GM23338 (cell line): ENCODE measurements around the gene SERPINA6. TPM values are rescaled to one million over a fixed set of nuclear protein-coding genes. Genes with fewer than 3 reads are reported as not detected.

Source experiments
- ATAC-seq: fragments of 200-7000 bp; cut with Tn5 transposase; 3 replicates; pipeline ENCODE4 v1.9.1; 2020
- DNase-seq: peaks from one replicate; pipeline ENCODE4 v3.0.0-alpha.2; 2015; ENCODE audit warnings: low spot score
- H2AFZ ChIP-seq: fragments of 200-600 bp; sonication (generic); 2 replicates; pipeline ENCODE4 v1.8.0; 2016; ENCODE audit warnings: antibody characterized with exemption, mild to moderate bottlenecking, moderate library complexity
- H3F3A ChIP-seq: fragments of 200-600 bp; sonication (generic); replicated peaks from 2 replicates; pipeline ENCODE4 v1.8.0; 2017; ENCODE audit warnings: antibody characterized with exemption, mixed run types, low read depth
- H3K27ac ChIP-seq: fragments of 200-600 bp; sonication (generic); 2 replicates; pipeline ENCODE4 v1.6.1; 2016; ENCODE audit warnings: low read depth
- H3K27me3 ChIP-seq: fragments of 200-600 bp; sonication (generic); 2 replicates; pipeline ENCODE4 v1.8.0; 2016; ENCODE audit warnings: mild to moderate bottlenecking, mixed run types, moderate library complexity; ENCODE audit not compliant: insufficient read depth
- H3K36me3 ChIP-seq: fragments of 200-600 bp; sonication (generic); 2 replicates; pipeline ENCODE4 v1.8.0; 2016; ENCODE audit warnings: mild to moderate bottlenecking; ENCODE audit not compliant: insufficient read depth
- H3K4me1 ChIP-seq: fragments of 200-600 bp; sonication (generic); 2 replicates; pipeline ENCODE4 v1.8.0; 2016; ENCODE audit warnings: mild to moderate bottlenecking, moderate library complexity; ENCODE audit not compliant: insufficient read depth
- H3K4me2 ChIP-seq: fragments of 200-600 bp; sonication (generic); 2 replicates; pipeline ENCODE4 v1.7.1; 2017; ENCODE audit warnings: mixed run types
- H3K4me3 ChIP-seq: fragments of 200-600 bp; sonication (generic); 2 replicates; pipeline ENCODE4 v1.6.1; 2016; ENCODE audit warnings: mixed run types
- H3K79me2 ChIP-seq: fragments of 200-600 bp; sonication (generic); replicated peaks from 2 replicates; pipeline ENCODE4 v1.8.0; 2017; ENCODE audit warnings: mild to moderate bottlenecking; ENCODE audit not compliant: insufficient read depth
- H3K9me2 ChIP-seq: fragments of 200-600 bp; sonication (generic); 2 replicates; pipeline ENCODE4 v1.8.0; 2017; ENCODE audit not compliant: insufficient read depth
- H4K20me1 ChIP-seq: fragments of 200-600 bp; sonication (generic); replicated peaks from 2 replicates; pipeline ENCODE4 v1.8.0; 2017; ENCODE audit warnings: mild to moderate bottlenecking; ENCODE audit not compliant: insufficient read depth
- H3K27ac Mint-ChIP-seq: 2 replicates; pipeline ENCODE4 v1.8.0; 2020; ENCODE audit warnings: inconsistent platforms, mild to moderate bottlenecking, moderate library complexity, mixed read lengths
- H3K27me3 Mint-ChIP-seq: 3 replicates; pipeline ENCODE4 v1.8.0; 2022; ENCODE audit warnings: low read depth, mild to moderate bottlenecking, moderate library complexity, mixed read lengths, inconsistent platforms; ENCODE audit not compliant: insufficient read depth, poor library complexity
- H3K36me3 Mint-ChIP-seq: 3 replicates; pipeline ENCODE4 v1.8.0; 2021; ENCODE audit warnings: low read depth, mild to moderate bottlenecking, inconsistent platforms, moderate library complexity, mixed read lengths
- H3K4me1 Mint-ChIP-seq: 3 replicates; pipeline ENCODE4 v1.8.0; 2020; ENCODE audit warnings: mild to moderate bottlenecking, inconsistent platforms, mixed read lengths
- H3K4me3 Mint-ChIP-seq: 3 replicates; pipeline ENCODE4 v1.8.0; 2021; ENCODE audit warnings: moderate library complexity, mild to moderate bottlenecking, inconsistent platforms, mixed read lengths
- H3K9me3 Mint-ChIP-seq: 3 replicates; pipeline ENCODE4 v1.8.0; 2020; ENCODE audit warnings: moderate library complexity, mild to moderate bottlenecking, inconsistent platforms, mixed read lengths
- CREB1 ChIP-seq: fragments of 250-450 bp; sonication (Bioruptor Pico); IDR thresholded peaks from 2 replicates; pipeline ENCODE4 v1.5.0; 2020; ENCODE audit warnings: low read depth, mild to moderate bottlenecking, moderate library complexity
- CTCF ChIP-seq, 2 experiments: fragments of 200-600 bp in 1 of 2; sonication (generic) in 1 of 2; conservative IDR thresholded peaks; 2 replicates each; pipeline versions ENCODE4 v1.5.1 to v1.6.1; 2016 to 2017; ENCODE audit warnings: antibody characterized with exemption in 2 of 2, low read depth in 2 of 2, mild to moderate bottlenecking in 2 of 2, moderate library complexity in 1 of 2
- JUNB ChIP-seq: IDR thresholded peaks from one replicate; pipeline ENCODE4 v1.6.1; 2016; ENCODE audit warnings: antibody characterized with exemption; ENCODE audit not compliant: unreplicated experiment
- NANOG ChIP-seq: IDR thresholded peaks from 2 replicates; pipeline ENCODE4 v1.6.1; 2016; ENCODE audit warnings: antibody characterized with exemption, borderline replicate concordance
- POLR2AphosphoS5 ChIP-seq: IDR thresholded peaks from 2 replicates; pipeline ENCODE4 v1.6.1; 2016; ENCODE audit warnings: antibody characterized with exemption, low read depth
- STAT1 ChIP-seq: IDR thresholded peaks from one replicate; pipeline ENCODE4 v1.6.1; 2016; ENCODE audit warnings: antibody characterized with exemption; ENCODE audit not compliant: unreplicated experiment
- ZNF114 ChIP-seq: fragments of 250-450 bp; sonication (Bioruptor Pico); IDR thresholded peaks from 2 replicates; pipeline ENCODE4 v1.5.0; 2020; ENCODE audit warnings: mild to moderate bottlenecking, moderate library complexity
- ZNF462 ChIP-seq: fragments of 250-450 bp; sonication (Bioruptor Pico); IDR thresholded peaks from 2 replicates; pipeline ENCODE4 v1.5.0; 2020; ENCODE audit warnings: mild to moderate bottlenecking, moderate library complexity
- polyA plus RNA-seq: library from polyadenylated mRNA; unstranded; fragments of >200 nt; fragmentation: Nextera tagmentation; extraction: Ambion mirVana; gene quantifications from 2 replicates; pipeline ENCODE4 v1.2.1, GENCODE V29; 2016
- total RNA-seq: library from RNA; depleted of rRNA; stranded (reverse); fragments of >200 nt; shearing (Covaris generic); gene quantifications from 2 replicates; pipeline ENCODE4 v1.2.3, GENCODE V29; 2014
- TF ChIP-seq, protein P1 (sequence below): IDR thresholded peaks from one replicate; pipeline ENCODE4 v1.6.1; 2018; ENCODE audit warnings: antibody characterized with exemption; ENCODE audit not compliant: unreplicated experiment
- TF ChIP-seq, protein P2 (sequence below): IDR thresholded peaks from 2 replicates; pipeline ENCODE4 v1.6.1; 2016; ENCODE audit warnings: antibody characterized with exemption

Gene SERPINA6
- total and polyA plus RNA-seq, 2 experiments from 2014 or later, result not detected

DNA sequence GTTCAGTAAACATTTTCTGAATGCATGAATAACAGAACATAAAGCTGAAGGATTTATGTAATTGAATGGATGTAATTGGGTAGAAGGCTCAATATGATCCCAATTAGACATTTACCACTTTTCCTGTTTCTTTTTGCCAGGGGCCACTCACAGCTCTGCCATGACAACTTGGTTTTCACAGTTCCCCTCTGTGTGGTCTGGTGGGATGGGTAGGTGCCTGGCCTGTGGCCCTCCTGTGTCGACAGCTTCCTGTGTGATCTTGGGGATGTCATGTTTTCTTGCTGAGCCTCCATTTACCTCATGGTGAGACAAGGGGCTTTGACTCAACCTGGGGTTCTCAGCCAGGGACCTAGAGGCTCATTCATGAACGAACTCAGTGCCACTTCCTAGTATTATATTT, 17.5 kb downstream of the SERPINA6 start:
- Histone ChIP-seq H2AFZ (no peak overlapping the region), H3K27ac (no peak overlapping the region), H4K20me1 (no peaks in the 10 kb centered on the region), H3F3A (no peaks in the 10 kb centered on the region), H3K79me2 (no peaks in the 10 kb centered on the region), H3K4me3 (no peak overlapping the region), H3K4me1 (no peaks in the 10 kb centered on the region), H3K36me3 (no peaks in the 10 kb centered on the region), H3K4me2 (no peak overlapping the region), H3K9me2 (no peaks in the 10 kb centered on the region), H3K27me3 (no peaks in the 10 kb centered on the region)
- no peak for DNase-seq
- ATAC-seq, result no peak
- Mint-ChIP-seq H3K27me3 (peaks cover 1% of the 10 kb centered on the region), H3K4me3 (no peak overlapping the region), H3K9me3 (peaks cover 21% of the 10 kb centered on the region), H3K36me3 (peaks cover 10% of the 10 kb centered on the region), H3K4me1 (no peaks in the 10 kb centered on the region), H3K27ac (no peak overlapping the region)
- no peak for TF ChIP-seq CREB1 (CRISPR knock-in tag)

DNA sequence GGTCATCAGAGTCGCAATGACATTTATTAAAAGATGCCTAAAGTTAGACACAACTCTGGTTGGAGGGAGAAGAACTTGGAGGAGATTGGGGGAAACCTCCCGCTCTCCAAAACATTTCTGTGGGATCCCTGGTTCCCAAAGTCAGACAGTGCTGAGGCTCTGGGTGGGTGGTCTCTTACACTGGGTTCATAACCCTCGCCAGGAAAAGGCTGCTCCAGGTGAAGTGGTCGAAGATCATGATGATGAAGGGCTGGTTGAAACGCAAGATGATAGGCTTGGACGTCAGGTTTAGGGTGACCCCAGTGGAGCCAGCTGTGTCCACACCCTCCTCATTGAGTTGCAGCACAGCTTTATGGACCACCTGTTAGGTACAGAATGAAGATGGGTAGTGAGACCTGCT, 18.9 kb downstream of the SERPINA6 start:
- Mint-ChIP-seq H3K36me3 (peaks cover 10% of the 10 kb centered on the region), H3K4me1 (no peaks in the 10 kb centered on the region), H3K9me3 (peaks cover 20% of the 10 kb centered on the region), H3K4me3 (no peak overlapping the region), H3K27me3 (peaks cover 1% of the 10 kb centered on the region), H3K27ac (no peak overlapping the region)
- Histone ChIP-seq H4K20me1 (no peaks in the 10 kb centered on the region), H3K27ac (no peak overlapping the region), H3K36me3 (no peaks in the 10 kb centered on the region), H3K4me3 (no peak overlapping the region), H3F3A (no peaks in the 10 kb centered on the region), H3K27me3 (no peaks in the 10 kb centered on the region), H3K9me2 (no peaks in the 10 kb centered on the region), H3K4me2 (no peak overlapping the region), H3K4me1 (no peaks in the 10 kb centered on the region), H2AFZ (no peak overlapping the region), H3K79me2 (no peaks in the 10 kb centered on the region)
- no peak for ATAC-seq
- DNase-seq, result no peak
- TF ChIP-seq POLR2AphosphoS5 (no peak), NANOG (no peak), ZNF114 (no peak), CREB1 (CRISPR knock-in tag) (no peak), STAT1 (no peak), JUNB (no peak), CTCF (conservative IDR thresholded peaks at IDR 0.05; ENCODE audit: low read depth in 2 of 2) (no peak), ZNF462 (no peak)
- TF ChIP-seq, protein P1, sequence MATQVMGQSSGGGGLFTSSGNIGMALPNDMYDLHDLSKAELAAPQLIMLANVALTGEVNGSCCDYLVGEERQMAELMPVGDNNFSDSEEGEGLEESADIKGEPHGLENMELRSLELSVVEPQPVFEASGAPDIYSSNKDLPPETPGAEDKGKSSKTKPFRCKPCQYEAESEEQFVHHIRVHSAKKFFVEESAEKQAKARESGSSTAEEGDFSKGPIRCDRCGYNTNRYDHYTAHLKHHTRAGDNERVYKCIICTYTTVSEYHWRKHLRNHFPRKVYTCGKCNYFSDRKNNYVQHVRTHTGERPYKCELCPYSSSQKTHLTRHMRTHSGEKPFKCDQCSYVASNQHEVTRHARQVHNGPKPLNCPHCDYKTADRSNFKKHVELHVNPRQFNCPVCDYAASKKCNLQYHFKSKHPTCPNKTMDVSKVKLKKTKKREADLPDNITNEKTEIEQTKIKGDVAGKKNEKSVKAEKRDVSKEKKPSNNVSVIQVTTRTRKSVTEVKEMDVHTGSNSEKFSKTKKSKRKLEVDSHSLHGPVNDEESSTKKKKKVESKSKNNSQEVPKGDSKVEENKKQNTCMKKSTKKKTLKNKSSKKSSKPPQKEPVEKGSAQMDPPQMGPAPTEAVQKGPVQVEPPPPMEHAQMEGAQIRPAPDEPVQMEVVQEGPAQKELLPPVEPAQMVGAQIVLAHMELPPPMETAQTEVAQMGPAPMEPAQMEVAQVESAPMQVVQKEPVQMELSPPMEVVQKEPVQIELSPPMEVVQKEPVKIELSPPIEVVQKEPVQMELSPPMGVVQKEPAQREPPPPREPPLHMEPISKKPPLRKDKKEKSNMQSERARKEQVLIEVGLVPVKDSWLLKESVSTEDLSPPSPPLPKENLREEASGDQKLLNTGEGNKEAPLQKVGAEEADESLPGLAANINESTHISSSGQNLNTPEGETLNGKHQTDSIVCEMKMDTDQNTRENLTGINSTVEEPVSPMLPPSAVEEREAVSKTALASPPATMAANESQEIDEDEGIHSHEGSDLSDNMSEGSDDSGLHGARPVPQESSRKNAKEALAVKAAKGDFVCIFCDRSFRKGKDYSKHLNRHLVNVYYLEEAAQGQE, result no peak
- TF ChIP-seq, protein P2, sequence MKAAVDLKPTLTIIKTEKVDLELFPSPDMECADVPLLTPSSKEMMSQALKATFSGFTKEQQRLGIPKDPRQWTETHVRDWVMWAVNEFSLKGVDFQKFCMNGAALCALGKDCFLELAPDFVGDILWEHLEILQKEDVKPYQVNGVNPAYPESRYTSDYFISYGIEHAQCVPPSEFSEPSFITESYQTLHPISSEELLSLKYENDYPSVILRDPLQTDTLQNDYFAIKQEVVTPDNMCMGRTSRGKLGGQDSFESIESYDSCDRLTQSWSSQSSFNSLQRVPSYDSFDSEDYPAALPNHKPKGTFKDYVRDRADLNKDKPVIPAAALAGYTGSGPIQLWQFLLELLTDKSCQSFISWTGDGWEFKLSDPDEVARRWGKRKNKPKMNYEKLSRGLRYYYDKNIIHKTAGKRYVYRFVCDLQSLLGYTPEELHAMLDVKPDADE, result no peak
